Measurements from ENCODE around the gene GABRB2. TPM values are rescaled to one million over a fixed set of nuclear protein-coding genes. Genes with fewer than 3 reads are reported as not detected.

Gene GABRB2
- total RNA-seq (3.9 TPM), polyA plus RNA-seq (ENCODE audit: insufficient read depth in 1 of 8, insufficient read length in 8 of 8, low replicate concordance in 1 of 8) (1 to 10 TPM in 4 of 8 donors, under 1 TPM in 4; 0.21 to 3.6 (median 0.82) TPM)
- long read RNA-seq, donor 1, result 0 reads
- long read RNA-seq, donor 2, result 0 reads
- long read RNA-seq, donor 3, result 0 reads
- long read RNA-seq, donor 4, result 0 reads
- long read RNA-seq, donor 5, result 0 reads
- long read RNA-seq, donor 6, result 0 reads
- long read RNA-seq, donor 7, result 0 reads
- long read RNA-seq, donor 8, partial matches to known transcripts, result 0 of 1 reads
- long read RNA-seq, donor 8, other reads (novel, unspliced or antisense), result 0 of 1 reads
- long read RNA-seq, donor 9, result 0 reads
- long read RNA-seq, donor 10, result 0 reads
- long read RNA-seq, donor 11, result 0 reads

DNA sequence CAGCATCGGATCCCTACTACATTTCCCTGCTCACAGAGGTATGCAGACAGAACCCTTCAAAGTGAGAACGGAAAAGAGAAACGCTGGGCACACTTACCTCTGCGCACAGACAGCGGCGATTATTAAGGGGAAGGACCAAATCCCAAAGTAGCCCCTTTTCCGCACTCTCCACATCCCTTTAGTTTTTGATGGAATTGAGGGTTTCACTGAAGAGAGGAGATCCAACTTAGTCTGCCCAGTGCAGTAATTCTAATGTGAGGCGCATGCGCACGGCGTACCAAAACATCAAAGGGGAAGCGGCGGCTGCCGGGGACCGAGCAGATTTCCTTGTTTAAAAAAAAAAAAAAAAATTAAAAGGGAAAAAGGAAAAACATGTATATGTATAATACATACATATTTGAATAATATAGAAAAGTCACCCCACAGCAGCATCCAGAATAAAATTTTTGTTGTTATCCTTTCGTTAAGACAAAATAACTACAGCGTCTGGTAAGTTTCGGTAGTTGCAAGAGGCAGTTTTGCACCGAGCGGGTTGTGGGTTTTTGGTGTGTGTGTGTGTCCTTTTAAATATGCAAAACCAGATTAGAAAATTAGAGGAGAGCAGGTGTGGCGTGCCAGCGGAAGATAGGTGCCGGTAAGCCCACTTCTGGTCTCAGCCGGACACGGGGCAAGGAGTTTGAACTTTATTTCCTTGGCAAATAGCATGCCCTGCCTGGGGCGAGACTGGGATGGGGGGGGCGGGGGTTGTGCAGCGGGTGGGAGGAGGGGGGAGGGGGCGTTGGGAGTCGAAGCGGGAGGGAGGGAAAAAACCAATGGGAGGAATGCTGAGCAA, at the start of gene GABRB2:
Gene GABRB2 (minus strand): TSS at position 256 of the 832 bp plus-strand sequence. CDS start 82 bp downstream, at position 174.
- Histone ChIP-seq H3K4me3 (ENCODE audit: low read length) (peak within 1 kb of the TSS; percentile 42), H3K9me3 (replicated peaks; ENCODE audit: control insufficient read depth, low read depth, low read length) (no peaks in the 10 kb centered on the region), H3K27ac (ENCODE audit: low read length) (no peak within 1 kb of the TSS), H3K27me3 (ENCODE audit: control insufficient read depth, insufficient read depth, low read length) (peaks cover 51% of the 10 kb centered on the region), H3K36me3 (ENCODE audit: control insufficient read depth, insufficient read depth, low read length) (no peaks in the 10 kb centered on the region), H3K4me1 (ENCODE audit: control insufficient read depth, insufficient read depth, low read length) (peaks cover 21% of the 10 kb centered on the region)
- WGBS (ENCODE audit: insufficient coverage), result 0% methylated on average over 5 of the region's 31 CpGs
- peak; percentile 73 for DNase-seq

DNA sequence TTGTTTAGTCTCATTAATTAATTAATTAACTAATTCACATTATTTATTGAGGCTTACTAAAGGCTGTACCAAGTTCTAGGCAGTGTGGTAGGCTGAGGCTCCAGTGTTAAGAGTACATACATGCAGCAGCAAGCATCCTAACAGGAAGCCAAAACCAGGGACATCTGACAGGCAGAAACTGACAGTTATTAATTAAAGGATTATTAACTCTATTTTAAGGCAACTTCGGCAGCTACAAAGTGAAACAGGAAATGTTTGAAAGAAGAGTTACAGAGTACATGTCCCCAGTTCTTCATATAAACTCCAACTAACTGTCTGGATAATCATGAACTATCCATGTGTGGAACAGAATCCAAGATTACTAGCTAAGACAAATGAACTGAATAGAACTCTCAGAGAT, 39.3 kb upstream of the GABRB2 start:
- H3K27me3 ChIP-seq (ENCODE audit: control insufficient read depth, insufficient read depth, low read length), result no peaks in the 10 kb centered on the region
- no peak overlapping the region for H3K4me3 ChIP-seq (ENCODE audit: low read length)
- WGBS (ENCODE audit: insufficient coverage), result no CpG with 5 or more reads among the region's 1 CpG
- no peak for DNase-seq
- H3K36me3 ChIP-seq (ENCODE audit: control insufficient read depth, insufficient read depth, low read length), result no peaks in the 10 kb centered on the region
- no peak overlapping the region for H3K27ac ChIP-seq (ENCODE audit: low read length)
- no peaks in the 10 kb centered on the region for H3K9me3 ChIP-seq (replicated peaks; ENCODE audit: control insufficient read depth, low read depth, low read length)
- no peaks in the 10 kb centered on the region for H3K4me1 ChIP-seq (ENCODE audit: control insufficient read depth, insufficient read depth, low read length)

DNA sequence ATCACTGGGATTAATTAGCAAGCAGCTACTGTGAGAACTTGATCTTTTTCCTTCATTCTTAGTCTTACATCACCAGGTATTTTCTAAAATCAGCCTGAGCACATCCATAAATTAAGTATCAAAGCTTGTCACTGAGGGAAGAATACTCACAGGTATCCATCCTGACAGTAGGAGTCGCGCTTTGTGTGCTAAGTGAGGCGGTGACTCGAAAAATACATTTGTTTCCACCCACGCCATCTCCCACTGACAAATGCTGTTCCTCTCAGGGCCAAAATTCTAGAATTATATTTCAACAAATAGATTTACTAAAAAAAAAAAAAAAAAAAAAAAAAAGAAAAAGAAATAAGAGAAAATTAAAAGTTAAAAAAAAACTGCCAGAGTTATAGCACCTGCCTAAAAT, 34.1 kb upstream of the GABRB2 start:
- Histone ChIP-seq H3K4me1 (ENCODE audit: control insufficient read depth, insufficient read depth, low read length) (no peaks in the 10 kb centered on the region), H3K27me3 (ENCODE audit: control insufficient read depth, insufficient read depth, low read length) (no peaks in the 10 kb centered on the region), H3K27ac (ENCODE audit: low read length) (no peak overlapping the region), H3K4me3 (ENCODE audit: low read length) (no peak overlapping the region), H3K9me3 (replicated peaks; ENCODE audit: control insufficient read depth, low read depth, low read length) (no peaks in the 10 kb centered on the region), H3K36me3 (ENCODE audit: control insufficient read depth, insufficient read depth, low read length) (no peaks in the 10 kb centered on the region)
- no CpG with 5 or more reads among the region's 5 CpGs for WGBS (ENCODE audit: insufficient coverage)
- DNase-seq, result no peak

DNA sequence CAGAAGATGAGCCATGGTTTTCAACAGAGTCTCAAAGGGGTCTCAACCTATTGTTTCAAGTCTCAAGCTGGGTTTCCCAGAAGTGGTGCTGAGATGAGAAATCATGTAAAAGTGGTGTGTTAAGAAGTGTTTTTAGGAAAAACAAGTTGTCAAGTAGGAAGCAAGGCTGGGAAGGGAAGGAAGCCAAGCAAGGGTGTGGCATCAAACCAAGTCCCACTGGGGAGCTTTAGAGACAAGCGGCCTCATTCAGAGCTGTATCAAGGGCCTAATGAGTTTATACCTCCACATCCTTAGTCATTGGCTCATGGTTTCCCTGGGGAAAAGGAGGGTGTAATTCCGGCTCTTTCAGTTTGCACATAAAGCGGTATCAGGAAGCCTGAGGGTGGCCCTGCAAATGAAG, 26.4 kb upstream of the GABRB2 start:
- Histone ChIP-seq H3K36me3 (ENCODE audit: control insufficient read depth, insufficient read depth, low read length) (no peaks in the 10 kb centered on the region), H3K9me3 (replicated peaks; ENCODE audit: control insufficient read depth, low read depth, low read length) (no peaks in the 10 kb centered on the region), H3K27ac (ENCODE audit: low read length) (no peak overlapping the region), H3K27me3 (ENCODE audit: control insufficient read depth, insufficient read depth, low read length) (no peaks in the 10 kb centered on the region), H3K4me3 (ENCODE audit: low read length) (no peak overlapping the region), H3K4me1 (ENCODE audit: control insufficient read depth, insufficient read depth, low read length) (no peaks in the 10 kb centered on the region)
- peak; percentile 0 for DNase-seq
- no CpG with 5 or more reads among the region's 3 CpGs for WGBS (ENCODE audit: insufficient coverage)

DNA sequence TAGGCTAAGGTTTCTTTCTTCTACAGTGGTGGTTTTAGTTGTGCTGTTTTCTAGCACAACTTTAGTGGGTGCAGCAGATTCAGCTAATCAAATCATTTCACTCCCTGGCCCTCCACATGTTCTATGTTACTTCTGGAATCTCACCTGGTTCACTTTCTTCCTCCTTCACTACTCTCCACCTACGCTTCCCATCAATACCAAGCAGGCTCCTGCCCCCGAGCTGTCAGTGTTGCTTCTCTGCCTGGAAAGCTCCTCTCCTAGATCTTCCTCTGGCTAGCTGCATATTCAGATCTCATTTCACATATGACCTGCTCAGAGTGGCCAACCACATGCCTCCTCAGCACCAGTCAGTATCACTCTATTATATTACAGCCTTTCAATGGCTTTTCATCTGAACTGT, 19.6 kb upstream of the GABRB2 start:
- no peak overlapping the region for H3K27ac ChIP-seq (ENCODE audit: low read length)

DNA sequence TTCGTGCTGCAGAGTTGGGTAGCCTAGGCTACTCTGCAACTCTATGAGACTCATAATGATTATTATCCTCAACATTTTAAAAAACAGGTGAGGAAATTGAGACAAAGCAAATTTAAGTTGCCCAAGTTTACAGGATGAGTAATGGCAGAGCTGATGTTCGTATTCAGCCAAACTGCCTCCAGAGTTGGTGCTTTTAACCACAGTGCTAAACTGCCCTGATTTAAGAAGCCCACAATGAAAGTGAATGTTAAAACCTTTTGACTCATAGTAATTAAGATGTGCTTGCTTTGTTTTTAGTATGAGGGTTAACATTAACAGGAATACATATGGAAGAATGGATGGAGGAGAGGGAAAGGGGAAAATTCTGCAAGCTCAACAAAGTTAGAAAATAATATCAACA, 15.9 kb upstream of the GABRB2 start:
- H3K4me3 ChIP-seq (ENCODE audit: low read length), result no peak overlapping the region
- no peaks in the 10 kb centered on the region for H3K27me3 ChIP-seq (ENCODE audit: control insufficient read depth, insufficient read depth, low read length)
- no peaks in the 10 kb centered on the region for H3K4me1 ChIP-seq (ENCODE audit: control insufficient read depth, insufficient read depth, low read length)
- no peak for DNase-seq
- 77% methylated on average over 1 of the region's 2 CpGs for WGBS (ENCODE audit: insufficient coverage)
- H3K27ac ChIP-seq (ENCODE audit: low read length), result no peak overlapping the region
- H3K9me3 ChIP-seq (replicated peaks; ENCODE audit: control insufficient read depth, low read depth, low read length), result no peaks in the 10 kb centered on the region
- H3K36me3 ChIP-seq (ENCODE audit: control insufficient read depth, insufficient read depth, low read length), result no peaks in the 10 kb centered on the region

More for the DNA sequence above, 19.6 kb upstream of the GABRB2 start:
- no peaks in the 10 kb centered on the region for H3K9me3 ChIP-seq (replicated peaks; ENCODE audit: control insufficient read depth, low read depth, low read length)
- DNase-seq, result no peak
- no peaks in the 10 kb centered on the region for H3K4me1 ChIP-seq (ENCODE audit: control insufficient read depth, insufficient read depth, low read length)
- no peaks in the 10 kb centered on the region for H3K36me3 ChIP-seq (ENCODE audit: control insufficient read depth, insufficient read depth, low read length)
- WGBS (ENCODE audit: insufficient coverage), result 69% methylated on average over 2 of the region's 2 CpGs
- H3K27me3 ChIP-seq (ENCODE audit: control insufficient read depth, insufficient read depth, low read length), result no peaks in the 10 kb centered on the region
- H3K4me3 ChIP-seq (ENCODE audit: low read length), result no peak overlapping the region

DNA sequence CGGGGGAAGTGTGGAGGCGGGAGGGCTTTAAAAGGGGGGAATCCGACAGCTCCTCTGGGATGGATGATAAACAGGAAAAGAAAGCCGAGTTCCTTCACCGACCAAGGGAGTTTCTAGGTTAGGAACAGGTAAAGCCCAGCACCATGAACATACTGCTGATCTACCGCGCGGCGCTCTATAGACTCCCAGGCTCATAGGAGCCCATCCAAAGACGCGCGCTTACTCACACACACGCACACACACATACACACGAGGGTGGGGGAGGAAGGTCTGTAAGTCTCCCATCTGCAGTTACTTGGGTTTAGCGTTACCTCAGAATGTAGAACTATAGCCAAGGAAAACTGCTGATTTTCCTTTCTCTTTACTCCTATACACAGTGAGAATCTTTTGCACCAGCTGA, 2.6 kb upstream of the GABRB2 start:
- Histone ChIP-seq H3K27me3 (ENCODE audit: control insufficient read depth, insufficient read depth, low read length) (peaks cover 51% of the 10 kb centered on the region), H3K9me3 (replicated peaks; ENCODE audit: control insufficient read depth, low read depth, low read length) (no peaks in the 10 kb centered on the region), H3K27ac (ENCODE audit: low read length) (no peak overlapping the region), H3K4me3 (ENCODE audit: low read length) (peak overlapping the region; percentile 13), H3K36me3 (ENCODE audit: control insufficient read depth, insufficient read depth, low read length) (no peaks in the 10 kb centered on the region), H3K4me1 (ENCODE audit: control insufficient read depth, insufficient read depth, low read length) (peaks cover 21% of the 10 kb centered on the region)
- peak; percentile 88 for DNase-seq
- WGBS (ENCODE audit: insufficient coverage), result 0% methylated on average over 3 of the region's 15 CpGs

DNA sequence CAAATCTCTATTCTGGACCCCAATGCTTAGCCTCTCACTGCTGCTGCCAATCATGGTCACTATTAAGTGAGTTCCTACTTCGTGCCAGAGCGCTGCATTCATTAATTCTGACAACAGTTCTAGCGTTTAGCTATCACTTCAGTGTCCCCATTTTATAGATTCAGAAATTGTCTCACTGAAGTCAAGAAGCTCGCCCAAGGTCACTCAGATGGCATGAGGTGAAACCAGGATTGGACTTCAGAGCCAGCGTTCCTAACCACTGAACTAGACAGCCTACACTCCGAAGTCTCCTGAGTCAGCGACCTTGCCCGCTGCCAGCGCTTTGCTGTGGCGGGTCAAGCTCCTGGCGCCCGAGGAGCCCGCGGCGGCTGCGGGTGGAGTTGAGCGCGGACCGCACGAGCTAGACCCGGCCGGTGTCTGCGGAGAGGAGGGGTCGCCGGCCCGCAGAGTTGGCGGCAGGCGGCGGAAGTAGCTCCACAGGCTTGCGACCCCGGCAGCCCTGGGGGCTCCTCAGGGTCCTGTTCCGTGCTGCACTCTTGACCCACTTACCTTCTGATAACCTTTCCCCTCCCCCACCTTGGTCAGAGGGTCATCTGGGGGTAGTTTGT, 2.1 kb upstream of the GABRB2 start:
- 2% methylated on average over 23 of the region's 32 CpGs for WGBS (ENCODE audit: insufficient coverage)

DNA sequence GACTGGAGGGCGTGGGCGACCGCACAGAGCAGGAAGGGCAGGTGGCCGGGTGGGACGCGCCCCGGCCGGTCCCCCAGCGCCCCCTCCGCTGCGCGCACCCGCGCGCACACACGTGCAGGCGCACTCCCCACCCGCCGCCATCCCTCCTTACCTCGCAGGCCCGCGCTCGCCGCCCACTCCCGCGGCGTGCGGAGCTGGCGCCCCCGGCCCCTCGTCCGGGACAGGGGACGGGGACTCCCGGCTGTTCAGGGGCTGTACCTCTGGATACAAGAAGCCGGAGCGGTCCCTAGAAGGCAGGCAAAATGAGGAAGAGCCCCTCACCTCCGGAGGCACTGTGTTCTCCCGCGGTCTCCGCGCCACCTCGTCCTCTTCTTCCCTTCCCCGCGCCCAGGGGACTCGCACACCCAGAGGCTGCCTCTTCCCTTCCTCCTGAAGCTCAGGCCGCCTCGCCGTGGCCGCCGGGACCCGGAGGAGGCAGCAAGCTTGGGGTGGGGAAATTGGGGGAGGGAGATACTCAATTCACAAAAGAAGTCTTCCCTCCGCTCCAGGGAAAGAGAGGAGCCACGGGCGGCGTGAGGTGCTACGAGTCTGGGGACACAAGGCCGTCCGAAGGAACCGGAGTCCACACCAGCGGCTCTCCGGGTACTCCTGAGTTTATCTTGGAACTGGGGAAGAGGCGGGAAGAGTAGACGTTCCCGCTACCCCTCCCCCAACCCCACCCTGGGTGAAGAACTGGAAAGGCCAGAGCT, 1.4 kb upstream of the GABRB2 start:
- H3K9me3 ChIP-seq (replicated peaks; ENCODE audit: control insufficient read depth, low read depth, low read length), result no peaks in the 10 kb centered on the region
- H3K27ac ChIP-seq (ENCODE audit: low read length), result no peak overlapping the region
- DNase-seq, result peak; percentile 17
- peaks cover 51% of the 10 kb centered on the region for H3K27me3 ChIP-seq (ENCODE audit: control insufficient read depth, insufficient read depth, low read length)
- H3K36me3 ChIP-seq (ENCODE audit: control insufficient read depth, insufficient read depth, low read length), result no peaks in the 10 kb centered on the region
- H3K4me1 ChIP-seq (ENCODE audit: control insufficient read depth, insufficient read depth, low read length), result peaks cover 21% of the 10 kb centered on the region
- 1% methylated on average over 47 of the region's 64 CpGs for WGBS (ENCODE audit: insufficient coverage)
- H3K4me3 ChIP-seq (ENCODE audit: low read length), result peak overlapping the region; percentile 42

More for the DNA sequence above, 2.1 kb upstream of the GABRB2 start:
- peaks cover 51% of the 10 kb centered on the region for H3K27me3 ChIP-seq (ENCODE audit: control insufficient read depth, insufficient read depth, low read length)
- no peaks in the 10 kb centered on the region for H3K9me3 ChIP-seq (replicated peaks; ENCODE audit: control insufficient read depth, low read depth, low read length)
- H3K36me3 ChIP-seq (ENCODE audit: control insufficient read depth, insufficient read depth, low read length), result no peaks in the 10 kb centered on the region
- peaks cover 21% of the 10 kb centered on the region for H3K4me1 ChIP-seq (ENCODE audit: control insufficient read depth, insufficient read depth, low read length)
- DNase-seq, result no peak
- peak overlapping the region; percentile 37 for H3K4me3 ChIP-seq (ENCODE audit: low read length)
- H3K27ac ChIP-seq (ENCODE audit: low read length), result no peak overlapping the region

Measured in muscle of leg (tissue), 16 donors.